Body of pancreas (tissue), 4 donors: ENCODE results near the gene CDK14. TPM values are rescaled to one million over a fixed set of nuclear protein-coding genes. Genes with fewer than 3 reads are reported as not detected.

Experiments used
- ATAC-seq: fragments of 150-250 bp; one replicate; pipeline ENCODE4 v1.9.1; 2016
- DNase-seq, 4 donors: peaks; one replicate each; pipeline ENCODE4 v3.0.0-alpha.2; 2019
- H3K27ac ChIP-seq, 4 donors: fragments of 200-600 bp; sonication (generic); 1 replicate in 3 of 4; 2 replicates in 1 of 4; pipeline versions ENCODE4 v1.5.1 to v1.6.1; 2016 to 2019; ENCODE audit warnings: mild to moderate bottlenecking in 1 of 4, mixed read lengths in 1 of 4, moderate library complexity in 1 of 4
- H3K27me3 ChIP-seq, 2 donors: fragments of 200-600 bp; sonication (generic); one replicate each; pipeline ENCODE4 v1.6.0; 2016; ENCODE audit warnings: mild to moderate bottlenecking in 1 of 2
- H3K36me3 ChIP-seq, 2 donors: fragments of 200-600 bp; sonication (generic); replicated peaks in 1 of 2; 2 replicates each; pipeline ENCODE4 v1.5.1; 2016; ENCODE audit warnings: low read depth in 2 of 2; ENCODE audit not compliant: insufficient read depth in 1 of 2
- H3K4me1 ChIP-seq: fragments of 200-600 bp; sonication (generic); one replicate; pipeline ENCODE4 v1.6.0; 2016
- H3K4me3 ChIP-seq, 2 donors: fragments of 200-600 bp; sonication (generic); 1 replicate in 1 of 2; 2 replicates in 1 of 2; pipeline ENCODE4 v1.5.1; 2016 to 2019
- H3K9me3 ChIP-seq, 3 donors: fragments of 200-600 bp; sonication (generic); 1 replicate in 2 of 3; 2 replicates in 1 of 3; pipeline ENCODE4 v1.5.1; 2016
- CTCF ChIP-seq, 7 experiments: fragments of 450-650 bp in 4 of 7; fragments of 200-600 bp in 3 of 7; sonication (generic) in 3 of 7; IDR thresholded peaks; one replicate each; pipeline ENCODE4 v1.5.1; 2016 to 2019; ENCODE audit warnings: antibody characterized with exemption in 7 of 7
- POLR2A ChIP-seq, 3 donors: fragments of 450-650 bp; IDR thresholded peaks; one replicate each; pipeline ENCODE4 v1.6.1; 2016; ENCODE audit warnings: antibody characterized with exemption in 3 of 3, mild to moderate bottlenecking in 2 of 3
- WGBS, 2 donors: methylation state at CpG; one replicate each; pipeline ENCODE4 v1.1.5; 2017; 5-methylcytosine and 5-hydroxymethylcytosine counted together
- intact Hi-C: fragments of 100-400 bp; cut with DNase I; formaldehyde crosslinking; loops from one replicate; pipeline ENCODE4 v1.15.1; 2023
- total RNA-seq, 2 donors: library from RNA; depleted of rRNA; stranded (reverse); fragments of >200 nt; gene quantifications; one replicate each; pipeline ENCODE4 v1.1.0, GENCODE V29; 2016

Gene CDK14
- total RNA-seq, 2 donors from 2014 or later, result 21.8 to 35.6 TPM

GRCh38 chr7:91149341-91150246 is 553.5 kb downstream of the CDK14 start:
- no peak overlapping the region for H3K4me3 ChIP-seq
- no peak for ATAC-seq
- intact Hi-C loops, result no loop called here
- H3K9me3 ChIP-seq, result no peaks in the 10 kb centered on the region
- no peaks in the 10 kb centered on the region for H3K36me3 ChIP-seq
- no peak overlapping the region for H3K27ac ChIP-seq
- no peak for TF ChIP-seq POLR2A (IDR thresholded peaks at IDR 0.05)
- H3K27me3 ChIP-seq, result no peaks in the 10 kb centered on the region
- WGBS, 2 donors, result 80 to 89% methylated on average over 3 of the region's 3 CpGs
- no peak for DNase-seq
- no peaks in the 10 kb centered on the region for H3K4me1 ChIP-seq

- intact Hi-C loops, result no loop called here
- TF ChIP-seq CTCF (IDR thresholded peaks at IDR 0.05), result no peak
- TF ChIP-seq POLR2A (IDR thresholded peaks at IDR 0.05), result no peak
- DNase-seq (no peak), ATAC-seq (no peak)
- H3K36me3 ChIP-seq, result no peaks in the 10 kb centered on the region
- H3K27ac ChIP-seq, result no peak overlapping the region
- H3K4me1 ChIP-seq, result no peaks in the 10 kb centered on the region
- no peaks in the 10 kb centered on the region for H3K27me3 ChIP-seq
- H3K9me3 ChIP-seq, result no peaks in the 10 kb centered on the region
- no peak overlapping the region for H3K4me3 ChIP-seq
- WGBS, 2 donors, result 90 to 93% methylated on average over 4 of the region's 4 CpGs
Observed at GRCh38 chr7:91151916-91152315, 555.8 kb downstream of the CDK14 start.

- TF ChIP-seq POLR2A (IDR thresholded peaks at IDR 0.05) (no peak), CTCF (IDR thresholded peaks at IDR 0.05) (no peak)
- intact Hi-C loops, result no loop called here
- Histone ChIP-seq H3K36me3 (no peaks in the 10 kb centered on the region), H3K27me3 (no peaks in the 10 kb centered on the region), H3K9me3 (no peaks in the 10 kb centered on the region), H3K4me1 (no peaks in the 10 kb centered on the region), H3K27ac (no peak overlapping the region), H3K4me3 (no peak overlapping the region)
- WGBS, 2 donors, result 87 to 92% methylated on average over 10 of the region's 10 CpGs
- ATAC-seq (no peak), DNase-seq (no peak)
Observed at GRCh38 chr7:91156316-91157185, 560.4 kb downstream of the CDK14 start.

GRCh38 chr7:91157579-91158320 is 561.6 kb downstream of the CDK14 start:
- Histone ChIP-seq H3K4me1 (no peaks in the 10 kb centered on the region), H3K9me3 (no peaks in the 10 kb centered on the region), H3K4me3 (no peak overlapping the region), H3K27me3 (no peaks in the 10 kb centered on the region), H3K36me3 (no peaks in the 10 kb centered on the region), H3K27ac (no peak overlapping the region)
- DNase-seq (no peak), ATAC-seq (no peak)
- TF ChIP-seq POLR2A (IDR thresholded peaks at IDR 0.05) (no peak), CTCF (IDR thresholded peaks at IDR 0.05) (no peak)
- intact Hi-C loops, result no loop called here
- 79 to 87% methylated on average over 6 of the region's 6 CpGs for WGBS, 2 donors

GRCh38 chr7:91162436-91162835 is 566.3 kb downstream of the CDK14 start:
- Histone ChIP-seq H3K4me1 (no peaks in the 10 kb centered on the region), H3K27ac (no peak overlapping the region), H3K9me3 (no peaks in the 10 kb centered on the region), H3K27me3 (no peaks in the 10 kb centered on the region), H3K4me3 (no peak overlapping the region), H3K36me3 (no peaks in the 10 kb centered on the region)
- ATAC-seq (no peak), DNase-seq (no peak)
- 66 to 76% methylated on average over 6 of the region's 6 CpGs for WGBS, 2 donors
- intact Hi-C loops, result no loop called here
- TF ChIP-seq POLR2A (IDR thresholded peaks at IDR 0.05), result no peak
- TF ChIP-seq CTCF (IDR thresholded peaks at IDR 0.05), result no peak
